ENCODE measurements around the gene IL22RA1.

GRCh38 chr1:24167008-24167407, 24.1 kb upstream of the IL22RA1 start:
- TF ChIP-seq CTCF (conservative IDR thresholded peaks at IDR 0.05; ENCODE audit: low read length) (no peak), EZH2phosphoT487 (IDR thresholded peaks at IDR 0.05; ENCODE audit: borderline replicate concordance, low read depth, low read length) (no peak)
